HepG2 (cell line): ENCODE measurements around the gene TMEM9B. TPM values are rescaled to one million over a fixed set of nuclear protein-coding genes. Genes with fewer than 3 reads are reported as not detected.

Experiments used
- AHDC1 ChIP-seq: sonication (generic); formaldehyde crosslinking; IDR thresholded peaks from 2 replicates; pipeline ENCODE4 v1.5.1; 2020; ENCODE audit warnings: mild to moderate bottlenecking, missing genetic modification reagents, borderline replicate concordance
- DNMT3B ChIP-seq: conservative IDR thresholded peaks from 2 replicates; pipeline ENCODE4 v1.6.1; 2016; ENCODE audit warnings: missing biosample characterization, control low read depth
- E2F1 ChIP-seq: sonication (generic); formaldehyde crosslinking; IDR thresholded peaks from 2 replicates; pipeline ENCODE4 v1.5.0; 2020; ENCODE audit warnings: missing genetic modification reagents
- HDAC2 ChIP-seq: sonication (generic); formaldehyde crosslinking; IDR thresholded peaks from 2 replicates; pipeline ENCODE4 v1.4.0; 2020; ENCODE audit warnings: missing genetic modification reagents
- KAT8 ChIP-seq: IDR thresholded peaks from 2 replicates; pipeline ENCODE4 v1.6.1; 2016; ENCODE audit warnings: missing genetic modification reagents, missing compliant biosample characterization
- MBNL3 ChIP-seq: fragments of 250-450 bp; sonication (Bioruptor Pico); conservative IDR thresholded peaks from 2 replicates; pipeline ENCODE4 v1.8.0; 2022; ENCODE audit warnings: mild to moderate bottlenecking, inconsistent platforms
- MXD3 ChIP-seq: IDR thresholded peaks from 2 replicates; pipeline ENCODE4 v1.6.1; 2016; ENCODE audit warnings: mild to moderate bottlenecking, missing biosample characterization, missing genetic modification reagents
- PCBP1 ChIP-seq: fragments of 200-400 bp; formaldehyde crosslinking; IDR thresholded peaks from 2 replicates; pipeline ENCODE4 v1.6.1; 2017; ENCODE audit warnings: mild to moderate bottlenecking, low read depth, low read length, borderline replicate concordance
- RFX3 ChIP-seq: IDR thresholded peaks from 2 replicates; pipeline ENCODE4 v1.6.1; 2016; ENCODE audit warnings: missing biosample characterization, missing genetic modification reagents
- SNAPC2 ChIP-seq: sonication (generic); formaldehyde crosslinking; IDR thresholded peaks from 2 replicates; pipeline ENCODE4 v1.8.1; 2022; ENCODE audit warnings: mild to moderate bottlenecking, missing genetic modification reagents
- ZEB1 ChIP-seq: IDR thresholded peaks from 2 replicates; pipeline ENCODE4 v1.6.1; 2012; ENCODE audit warnings: mild to moderate bottlenecking, low read depth, inconsistent platforms; ENCODE audit not compliant: insufficient replicate concordance
- ZNF260 ChIP-seq: sonication (generic); formaldehyde crosslinking; IDR thresholded peaks from 2 replicates; pipeline ENCODE4 v1.4.0; 2020; ENCODE audit warnings: missing genetic modification reagents, low read depth, mild to moderate bottlenecking, borderline replicate concordance
- ZNF550 ChIP-seq: sonication (generic); formaldehyde crosslinking; IDR thresholded peaks from 2 replicates; pipeline ENCODE4 v1.4.0; 2020; ENCODE audit warnings: mild to moderate bottlenecking, missing genetic modification reagents, borderline replicate concordance
- ZNF678 ChIP-seq: sonication (generic); formaldehyde crosslinking; IDR thresholded peaks from 2 replicates; pipeline ENCODE4 v1.4.0; 2020; ENCODE audit warnings: mild to moderate bottlenecking, missing genetic modification reagents
- polyA plus RNA-seq, 8 experiments: library from polyadenylated mRNA; depleted of rRNA in 3 of 8; stranded (reverse) in 7 of 8; unstranded in 1 of 8; fragments of >200 nt; fragmentation: Illumina TruSeq in 4 of 8; extraction: Trizol in 4 of 8; gene quantifications; 2 replicates each; pipeline versions ENCODE4 v1.2.1 to v1.2.3, GENCODE V29; 2011 to 2016; ENCODE audit warnings: low read depth in 4 of 8, missing spikeins in 1 of 8, mixed read lengths in 1 of 8; ENCODE audit not compliant: insufficient read depth in 1 of 8
- total RNA-seq, 5 experiments: library from RNA; depleted of rRNA; stranded (reverse); fragments of >200 nt; fragmentation: Illumina TruSeq; extraction: Trizol; gene quantifications; 2 replicates each; pipeline ENCODE4 v1.2.3, GENCODE V29; 2016; ENCODE audit warnings: low read depth in 1 of 5
- TF ChIP-seq, protein P1 (sequence below): sonication (generic); formaldehyde crosslinking; IDR thresholded peaks from 2 replicates; pipeline ENCODE4 v1.4.0; 2020; ENCODE audit warnings: low read depth, missing genetic modification reagents

Gene TMEM9B
- total and polyA plus RNA-seq, 2 of the 13 experiments (the other 11 are each of a cell fraction or from before 2014, with no cell fraction given): 12.4 to 20.8 TPM

- TF ChIP-seq, protein P1, sequence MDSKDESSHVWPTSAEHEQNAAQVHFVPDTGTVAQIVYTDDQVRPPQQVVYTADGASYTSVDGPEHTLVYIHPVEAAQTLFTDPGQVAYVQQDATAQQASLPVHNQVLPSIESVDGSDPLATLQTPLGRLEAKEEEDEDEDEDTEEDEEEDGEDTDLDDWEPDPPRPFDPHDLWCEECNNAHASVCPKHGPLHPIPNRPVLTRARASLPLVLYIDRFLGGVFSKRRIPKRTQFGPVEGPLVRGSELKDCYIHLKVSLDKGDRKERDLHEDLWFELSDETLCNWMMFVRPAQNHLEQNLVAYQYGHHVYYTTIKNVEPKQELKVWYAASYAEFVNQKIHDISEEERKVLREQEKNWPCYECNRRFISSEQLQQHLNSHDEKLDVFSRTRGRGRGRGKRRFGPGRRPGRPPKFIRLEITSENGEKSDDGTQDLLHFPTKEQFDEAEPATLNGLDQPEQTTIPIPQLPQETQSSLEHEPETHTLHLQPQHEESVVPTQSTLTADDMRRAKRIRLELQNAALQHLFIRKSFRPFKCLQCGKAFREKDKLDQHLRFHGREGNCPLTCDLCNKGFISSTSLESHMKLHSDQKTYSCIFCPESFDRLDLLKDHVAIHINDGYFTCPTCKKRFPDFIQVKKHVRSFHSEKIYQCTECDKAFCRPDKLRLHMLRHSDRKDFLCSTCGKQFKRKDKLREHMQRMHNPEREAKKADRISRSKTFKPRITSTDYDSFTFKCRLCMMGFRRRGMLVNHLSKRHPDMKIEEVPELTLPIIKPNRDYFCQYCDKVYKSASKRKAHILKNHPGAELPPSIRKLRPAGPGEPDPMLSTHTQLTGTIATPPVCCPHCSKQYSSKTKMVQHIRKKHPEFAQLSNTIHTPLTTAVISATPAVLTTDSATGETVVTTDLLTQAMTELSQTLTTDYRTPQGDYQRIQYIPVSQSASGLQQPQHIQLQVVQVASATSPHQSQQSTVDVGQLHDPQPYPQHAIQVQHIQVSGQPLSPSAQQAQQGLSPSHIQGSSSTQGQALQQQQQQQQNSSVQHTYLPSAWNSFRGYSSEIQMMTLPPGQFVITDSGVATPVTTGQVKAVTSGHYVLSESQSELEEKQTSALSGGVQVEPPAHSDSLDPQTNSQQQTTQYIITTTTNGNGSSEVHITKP: peak; percentile 82; the same call in 1 of the 2 replicates
- TF ChIP-seq AHDC1 (CRISPR knock-in tag) (peak; percentile 66; the same call in 1 of the 2 replicates), ZNF550 (CRISPR knock-in tag) (no peak; the same call in 1 of the 2 replicates), ZNF260 (CRISPR knock-in tag) (no peak), HDAC2 (peak; percentile 64), MBNL3 (no peak), RFX3 (CRISPR knock-in tag) (no peak), KAT8 (CRISPR knock-in tag) (peak; percentile 98), ZEB1 (no peak), MXD3 (peak; percentile 6; the same call in 1 of the 2 replicates), PCBP1 (peak; percentile 59; the same call in 1 of the 2 replicates), DNMT3B (no peak), SNAPC2 (peak; percentile 25; the same call in 1 of the 2 replicates), ZNF678 (peak; percentile 20), E2F1 (CRISPR knock-in tag) (no peak; the same call in 1 of the 2 replicates)
These were observed at the start of gene TMEM9B (continued) for GRCh38 chr11:8964324-8965320.
